K562 (cell line): ENCODE measurements around the gene MAML3. TPM values are rescaled to one million over a fixed set of nuclear protein-coding genes. Genes with fewer than 3 reads are reported as not detected.

ENCODE experiments used
- ATAC-seq: fragments of 200-7000 bp; cut with Tn5 transposase; 3 replicates; pipeline ENCODE4 v1.9.1; 2020; ENCODE audit warnings: moderate library complexity
- BruUV-seq: library from RNA; stranded (reverse); fragments of 400-500 nt; replicated peaks from 2 replicates; lab custom pipeline; 2021; lab: Mats Ljungman, UMichigan
- CTCF ChIA-PET: fragments of 300-600 bp; formaldehyde crosslinking; extraction: SDS; loops from one replicate; lab custom pipeline; 2021; ENCODE audit warnings: low intra/inter-chr PET ratio; lab: Yijun Ruan, JAX
- POLR2A ChIA-PET: fragments of 300-600, 350-650 bp; sonication (Branson Sonifier 250); formaldehyde crosslinking; extraction: SDS; loops from one replicate; lab custom pipeline; 2021; ENCODE audit warnings: antibody characterized with exemption, inconsistent platforms; lab: Yijun Ruan, JAX
- DNase-seq, 4 experiments: peaks; one replicate each; pipeline versions ENCODE4 v3.0.0 to v3.0.0-alpha.2; 2011 to 2018; ENCODE audit warnings: low spot score in 3 of 4, mixed read lengths in 3 of 4; ENCODE audit errors: extremely low read depth in 1 of 4
- FAIRE-seq: peaks from 2 replicates; lab custom pipeline; 2011; peaks lifted over from hg19 to GRCh38; lab: Jason Lieb, UNC
- H2AFZ ChIP-seq: 2 replicates; pipeline ENCODE4 v1.6.0; 2011; ENCODE audit warnings: low read depth, low read length, control low read depth, inconsistent platforms
- H3K27ac ChIP-seq: fragments of 200-600 bp; 3 replicates; pipeline ENCODE4 v1.8.0; 2011; ENCODE audit warnings: low read depth, mild to moderate bottlenecking, control low read depth, inconsistent platforms, low read length, moderate library complexity, mixed read lengths; ENCODE audit errors: extremely low read depth
- H3K27me3 ChIP-seq, 2 experiments: fragments of 300-600 bp in 1 of 2; 2 replicates in 1 of 2; 3 replicates in 1 of 2; pipeline versions ENCODE4 v1.6.0 to v1.8.0; 2011; ENCODE audit warnings: inconsistent platforms in 2 of 2, low read length in 2 of 2, mild to moderate bottlenecking in 1 of 2, mixed read lengths in 1 of 2, moderate library complexity in 1 of 2; ENCODE audit not compliant: control insufficient read depth in 2 of 2, insufficient read depth in 2 of 2
- H3K36me3 ChIP-seq: fragments of 300-600 bp; 3 replicates; pipeline ENCODE4 v1.8.0; 2011; ENCODE audit warnings: mild to moderate bottlenecking, low read length, inconsistent platforms; ENCODE audit not compliant: control insufficient read depth, insufficient read depth
- H3K4me1 ChIP-seq, 2 experiments: fragments of 200-600 bp in 1 of 2; replicated peaks in 1 of 2; 2 replicates in 1 of 2; 3 replicates in 1 of 2; pipeline versions ENCODE4 v1.5.1 to v1.8.0; 2011; ENCODE audit warnings: inconsistent platforms in 2 of 2, low read length in 2 of 2, mild to moderate bottlenecking in 1 of 2, mixed read lengths in 1 of 2, moderate library complexity in 1 of 2; ENCODE audit not compliant: control insufficient read depth in 2 of 2, insufficient read depth in 2 of 2
- H3K4me2 ChIP-seq: 2 replicates; pipeline ENCODE4 v1.6.1; 2011; ENCODE audit warnings: low read length, control low read depth, inconsistent platforms, mixed read lengths; ENCODE audit not compliant: insufficient read depth
- H3K4me3 ChIP-seq: fragments of 200-600 bp; sonication (generic), shearing (Covaris generic); 2 replicates; pipeline ENCODE4 v1.5.1; 2016; ENCODE audit warnings: control low read depth, inconsistent platforms
- H3K79me2 ChIP-seq: fragments of 200-600 bp; 3 replicates; pipeline ENCODE4 v1.8.0; 2011; ENCODE audit warnings: low read length, inconsistent platforms; ENCODE audit not compliant: control insufficient read depth, insufficient read depth
- H3K9ac ChIP-seq, 2 experiments: 2 replicates each; pipeline versions ENCODE4 v1.6.0 to v1.6.1; 2011; ENCODE audit warnings: low read depth in 2 of 2, low read length in 2 of 2, control low read depth in 1 of 2, inconsistent platforms in 1 of 2, mild to moderate bottlenecking in 1 of 2, mixed read lengths in 1 of 2; ENCODE audit not compliant: insufficient read depth in 1 of 2
- H3K9me1 ChIP-seq: one replicate; pipeline ENCODE4 v1.6.0; 2011; ENCODE audit warnings: inconsistent platforms, mild to moderate bottlenecking, low read length, moderate library complexity; ENCODE audit not compliant: control insufficient read depth, insufficient read depth
- H3K9me3 ChIP-seq: replicated peaks from 2 replicates; pipeline ENCODE4 v1.5.1; 2011; ENCODE audit warnings: low read depth, low read length, inconsistent platforms; ENCODE audit not compliant: control insufficient read depth, insufficient read depth
- H4K20me1 ChIP-seq: replicated peaks from 2 replicates; pipeline ENCODE4 v1.6.1; 2011; ENCODE audit warnings: low read length, inconsistent platforms, mixed read lengths; ENCODE audit not compliant: control insufficient read depth, insufficient read depth
- CEBPG ChIP-seq, 3 experiments: fragments of 200-800 bp in 1 of 3; sonication (Bioruptor generic) in 1 of 3; sonication (generic) in 1 of 3; formaldehyde crosslinking in 1 of 3; IDR thresholded peaks in 2 of 3; conservative IDR thresholded peaks in 1 of 3; 2 replicates each; pipeline versions ENCODE4 v1.6.1 to v1.8.0; 2016 to 2022; ENCODE audit warnings: missing compliant biosample characterization in 2 of 3, missing genetic modification characterization in 2 of 3, mild to moderate bottlenecking in 1 of 3, missing genetic modification reagents in 1 of 3
- CTCF ChIP-seq, 3 experiments: IDR thresholded peaks in 2 of 3; conservative IDR thresholded peaks in 1 of 3; 2 replicates each; pipeline ENCODE4 v1.5.1; 2011 to 2012; ENCODE audit warnings: low read length in 3 of 3, mild to moderate bottlenecking in 3 of 3, control low read depth in 2 of 3, improper control_type of control experiment in 1 of 3, inconsistent platforms in 1 of 3, low read depth in 1 of 3, mixed read lengths in 1 of 3, moderate library complexity in 1 of 3; ENCODE audit not compliant: insufficient read depth in 2 of 3
- FOSL1 ChIP-seq: fragments of 200-800 bp; sonication (Bioruptor generic); conservative IDR thresholded peaks from 2 replicates; pipeline ENCODE4 v1.6.1; 2016; ENCODE audit warnings: missing genetic modification characterization, missing compliant biosample characterization
- GTF2F1 ChIP-seq: IDR thresholded peaks from 2 replicates; pipeline ENCODE4 v1.6.1; 2011; ENCODE audit warnings: low read depth, low read length, improper control_type of control experiment
- MAFG ChIP-seq: fragments of 450-650 bp; conservative IDR thresholded peaks from 2 replicates; pipeline ENCODE4 v1.6.1; 2016; ENCODE audit warnings: missing genetic modification characterization, missing compliant biosample characterization
- MAFK ChIP-seq: IDR thresholded peaks from 2 replicates; pipeline ENCODE4 v1.6.1; 2011; ENCODE audit warnings: low read length, improper control_type of control experiment
- MYBL2 ChIP-seq, 2 experiments: fragments of 450-650 bp in 1 of 2; sonication (generic) in 1 of 2; formaldehyde crosslinking in 1 of 2; IDR thresholded peaks; 2 replicates each; pipeline versions ENCODE4 v1.6.1 to v1.8.1; 2017 to 2022; ENCODE audit warnings: borderline replicate concordance in 1 of 2, inconsistent platforms in 1 of 2, low read depth in 1 of 2, mild to moderate bottlenecking in 1 of 2, missing genetic modification reagents in 1 of 2, moderate library complexity in 1 of 2
- NFE2 ChIP-seq: IDR thresholded peaks from 2 replicates; pipeline ENCODE4 v1.6.1; 2014; ENCODE audit warnings: antibody characterized with exemption, low read depth
- RAD21 ChIP-seq, 2 experiments: fragments of 250-450 bp in 1 of 2; fragments of 450-650 bp in 1 of 2; sonication (Bioruptor Pico) in 1 of 2; formaldehyde crosslinking in 1 of 2; IDR thresholded peaks in 1 of 2; conservative IDR thresholded peaks in 1 of 2; 2 replicates each; pipeline versions ENCODE4 v1.4.0 to v1.8.0; 2020 to 2022; ENCODE audit warnings: mild to moderate bottlenecking in 2 of 2, moderate library complexity in 1 of 2
- ZNF3 ChIP-seq: fragments of 250-450 bp; sonication (Bioruptor Pico); IDR thresholded peaks from 2 replicates; pipeline ENCODE4 v1.5.0; 2021; ENCODE audit warnings: mild to moderate bottlenecking, moderate library complexity
- ZNF316 ChIP-seq: fragments of 450-650 bp; IDR thresholded peaks from 2 replicates; pipeline ENCODE4 v1.6.1; 2016
- ZNF507 ChIP-seq: conservative IDR thresholded peaks from 2 replicates; pipeline ENCODE4 v1.6.1; 2017; ENCODE audit warnings: missing genetic modification characterization, missing compliant biosample characterization
- WGBS: fragments of 100-300 bp; shearing (Covaris generic); methylation state at CpG from one replicate; pipeline ENCODE4 v1.1.6; 2016; ENCODE audit warnings: low coverage, mixed read lengths; ENCODE audit not compliant: insufficient coverage; ENCODE audit errors: missing lambda C conversion rate; 5-methylcytosine and 5-hydroxymethylcytosine counted together
- in situ Hi-C: fragments of 300-500 bp; cut with MboI; formaldehyde crosslinking; loops from 4 replicates; pipeline ENCODE4 v1.15.0; 2018; ENCODE audit warnings: inconsistent platforms, mixed read lengths
- intact Hi-C: fragments of 100-400 bp; cut with micrococcal nuclease; formaldehyde crosslinking; loops from 2 replicates; pipeline ENCODE4 v1.14.2; 2022
- polyA plus RNA-seq, 8 experiments: library from polyadenylated mRNA; depleted of rRNA in 4 of 8; stranded (reverse) in 5 of 8; unstranded in 3 of 8; fragments of >200 nt; fragmentation: Nextera tagmentation in 2 of 8; fragmentation: Illumina TruSeq in 1 of 8; extraction: Ambion mirVana in 2 of 8; extraction: Trizol in 1 of 8; gene quantifications; 2 replicates each; pipeline versions ENCODE4 v1.2.1 to v1.2.3, GENCODE V29; 2011 to 2014; ENCODE audit warnings: inconsistent platforms in 1 of 8, missing spikeins in 1 of 8
- total RNA-seq, 7 experiments: library from RNA; depleted of rRNA in 6 of 7; stranded (reverse); fragments of >200 nt in 6 of 7; fragmentation: Illumina TruSeq in 2 of 7; extraction: Trizol in 2 of 7; gene quantifications; 2 replicates each; pipeline versions ENCODE4 v1.2.1 to v1.2.3, GENCODE V29; 2011 to 2021; ENCODE audit warnings: low replicate concordance in 1 of 7

Gene MAML3
- total and polyA plus RNA-seq, 9 of the 15 experiments (the other 6 are each of a cell fraction or from before 2014, with no cell fraction given): 0.01 to 0.55 (median 0.25) TPM

- POLR2A ChIA-PET: interaction anchor here (0.6 kb wide), 1 partner anchor 25 kb away, joined by 3 read pairs; no protein-coding TSS in a partner anchor
Measured at GRCh38 chr4:139807483-139807882, 346.5 kb downstream of the MAML3 start.

DNA sequence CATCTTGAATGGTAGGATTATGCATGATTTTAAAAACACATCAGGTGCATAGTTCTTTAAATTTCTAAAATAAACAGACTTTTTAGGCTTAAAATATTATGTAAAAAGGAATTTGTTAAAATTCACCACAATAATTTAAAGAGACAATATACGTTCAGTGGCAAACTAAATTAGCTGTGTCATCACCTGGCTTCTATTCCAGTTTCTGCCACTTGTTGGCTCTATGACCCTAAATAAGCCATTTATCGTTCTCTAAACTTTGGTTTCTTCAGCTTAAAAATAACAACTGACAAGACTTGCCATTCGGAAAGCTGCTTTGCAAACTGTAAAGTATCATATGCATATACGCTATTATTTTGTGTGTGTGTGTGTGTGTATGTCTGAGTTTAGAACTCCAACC is 347.1 kb downstream of the MAML3 start:
- ChIA-PET CTCF (no interaction called here), POLR2A (interaction anchor here (0.6 kb wide), 1 partner anchor 25 kb away, joined by 3 read pairs; no protein-coding TSS in a partner anchor)
- peak; percentile 61 for TF ChIP-seq MAFG (tag)
- TF ChIP-seq MAFK: peak; percentile 27; the same call in 1 of the 2 replicates
- no peak for TF ChIP-seq ZNF3 (CRISPR knock-in tag)
- TF ChIP-seq GTF2F1: no peak
- TF ChIP-seq RAD21 (CRISPR knock-in tag; conservative IDR thresholded peaks at IDR 0.05 in 1 of 2, IDR thresholded peaks at IDR 0.05 in 1 of 2): peak in 1 of 2 experiments; percentile 37; a peak in 2 of 4 replicates
- peak; percentile 65 for TF ChIP-seq NFE2
- peak in 1 of 3 experiments; percentile 13; a peak in 2 of 6 replicates for TF ChIP-seq CTCF (IDR thresholded peaks at IDR 0.05 in 2 of 3, conservative IDR thresholded peaks at IDR 0.05 in 1 of 3; ENCODE audit: insufficient read depth in 2 of 3, low read depth in 1 of 3, low read length in 3 of 3)
- TF ChIP-seq ZNF316: peak; percentile 65
- no peak for TF ChIP-seq CEBPG (CRISPR knock-in tag; IDR thresholded peaks at IDR 0.05)
- no peak for TF ChIP-seq CEBPG (tag; conservative IDR thresholded peaks at IDR 0.05 in 1 of 2, IDR thresholded peaks at IDR 0.05 in 1 of 2)
- no peak for TF ChIP-seq FOSL1 (tag)
- Histone ChIP-seq H3K36me3 (no peaks in the 10 kb centered on the region), H3K4me1 (no peaks in the 10 kb centered on the region), H3K9me1 (no peaks in the 10 kb centered on the region), H3K27ac (no peak overlapping the region), H3K9me3 (no peaks in the 10 kb centered on the region), H4K20me1 (no peaks in the 10 kb centered on the region), H3K79me2 (no peaks in the 10 kb centered on the region), H3K4me3 (no peak overlapping the region), H2AFZ (no peak overlapping the region), H3K4me2 (no peak overlapping the region), H3K27me3 (peaks cover 4 to 23% of the 10 kb centered on the region in 2 experiments; a peak in 4 of 5 replicates), H3K9ac (no peak overlapping the region)
- DNase-seq (no peak), ATAC-seq (no peak), FAIRE-seq (no peak)
- BruUV-seq: no TSS peak
- intact Hi-C loops (no loop called here), in situ Hi-C loops (no loop called here)
- 4% methylated on average over 4 of the region's 4 CpGs for WGBS

More at GRCh38 chr4:139807483-139807882, 346.5 kb downstream of the MAML3 start:
- DNase-seq (no peak), FAIRE-seq (no peak), ATAC-seq (no peak)
- Histone ChIP-seq H3K9me3 (no peaks in the 10 kb centered on the region), H3K4me2 (no peak overlapping the region), H3K9ac (no peak overlapping the region), H3K4me3 (no peak overlapping the region), H3K79me2 (no peaks in the 10 kb centered on the region), H3K4me1 (no peaks in the 10 kb centered on the region), H3K9me1 (no peaks in the 10 kb centered on the region), H4K20me1 (no peaks in the 10 kb centered on the region), H3K27me3 (peaks cover 4 to 23% of the 10 kb centered on the region in 2 experiments; a peak in 3 of 5 replicates), H3K36me3 (no peaks in the 10 kb centered on the region), H3K27ac (no peak overlapping the region), H2AFZ (no peak overlapping the region)
- TF ChIP-seq MYBL2 (IDR thresholded peaks at IDR 0.05; ENCODE audit: low read depth): no peak
- TF ChIP-seq MYBL2 (CRISPR knock-in tag; IDR thresholded peaks at IDR 0.05; ENCODE audit: borderline replicate concordance): no peak
- TF ChIP-seq ZNF507 (tag): no peak
- intact Hi-C loops (no loop called here), in situ Hi-C loops (no loop called here)
- 0% methylated on average over 4 of the region's 4 CpGs for WGBS
- BruUV-seq: no TSS peak
- CTCF ChIA-PET: no interaction called here
